Body of pancreas (tissue), 4 donors: Measurements from ENCODE around the gene EPS8.

Experiments used
- POLR2A ChIP-seq, 3 donors: fragments of 450-650 bp; IDR thresholded peaks; one replicate each; pipeline ENCODE4 v1.6.1; 2016; ENCODE audit warnings: antibody characterized with exemption in 3 of 3, mild to moderate bottlenecking in 2 of 3
- TF ChIP-seq, protein P1 (sequence below), 7 experiments: fragments of 450-650 bp in 4 of 7; fragments of 200-600 bp in 3 of 7; sonication (generic) in 3 of 7; IDR thresholded peaks; one replicate each; pipeline ENCODE4 v1.5.1; 2016 to 2019; ENCODE audit warnings: antibody characterized with exemption in 7 of 7

GRCh38 chr12:15702276-15702675, 86.9 kb downstream of the EPS8 start:
- TF ChIP-seq, protein P1, sequence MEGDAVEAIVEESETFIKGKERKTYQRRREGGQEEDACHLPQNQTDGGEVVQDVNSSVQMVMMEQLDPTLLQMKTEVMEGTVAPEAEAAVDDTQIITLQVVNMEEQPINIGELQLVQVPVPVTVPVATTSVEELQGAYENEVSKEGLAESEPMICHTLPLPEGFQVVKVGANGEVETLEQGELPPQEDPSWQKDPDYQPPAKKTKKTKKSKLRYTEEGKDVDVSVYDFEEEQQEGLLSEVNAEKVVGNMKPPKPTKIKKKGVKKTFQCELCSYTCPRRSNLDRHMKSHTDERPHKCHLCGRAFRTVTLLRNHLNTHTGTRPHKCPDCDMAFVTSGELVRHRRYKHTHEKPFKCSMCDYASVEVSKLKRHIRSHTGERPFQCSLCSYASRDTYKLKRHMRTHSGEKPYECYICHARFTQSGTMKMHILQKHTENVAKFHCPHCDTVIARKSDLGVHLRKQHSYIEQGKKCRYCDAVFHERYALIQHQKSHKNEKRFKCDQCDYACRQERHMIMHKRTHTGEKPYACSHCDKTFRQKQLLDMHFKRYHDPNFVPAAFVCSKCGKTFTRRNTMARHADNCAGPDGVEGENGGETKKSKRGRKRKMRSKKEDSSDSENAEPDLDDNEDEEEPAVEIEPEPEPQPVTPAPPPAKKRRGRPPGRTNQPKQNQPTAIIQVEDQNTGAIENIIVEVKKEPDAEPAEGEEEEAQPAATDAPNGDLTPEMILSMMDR (IDR thresholded peaks at IDR 0.05), result no peak
- TF ChIP-seq POLR2A (IDR thresholded peaks at IDR 0.05), result no peak
